NCI-H2029 (cell line): ENCODE results near the gene IL1RAP.

ENCODE experiments used
- DNase-seq: peaks from one replicate; lab custom pipeline; 2025; lab: John Stamatoyannopoulos, UW

IL1RAP gene

DNA sequence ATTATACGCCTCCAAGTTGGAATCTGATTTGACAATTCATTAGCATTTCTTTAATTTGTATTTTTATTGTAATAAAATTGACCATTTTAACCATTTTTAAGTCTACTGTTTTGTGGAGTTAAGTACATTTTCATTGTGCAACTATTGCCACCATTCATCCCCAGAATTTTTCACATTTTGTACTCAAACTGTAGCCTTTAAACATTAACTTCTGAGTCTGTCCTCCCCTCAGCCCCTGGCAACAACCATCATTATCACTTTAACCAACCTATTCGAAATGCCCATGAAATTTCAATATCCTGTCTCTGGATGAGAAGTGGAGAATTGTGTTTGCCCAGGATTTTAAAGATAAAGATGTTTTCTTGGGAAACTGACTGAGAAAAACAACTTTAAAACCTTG, 27.7 kb downstream of the IL1RAP start:
- DNase-seq = no peak

GRCh38 chr3:190542846-190543245, 29.0 kb downstream of the IL1RAP start:
- DNase-seq = no peak

- DNase-seq = no peak
These were observed 29.8 kb downstream of the IL1RAP start for GRCh38 chr3:190543671-190544070.

DNA sequence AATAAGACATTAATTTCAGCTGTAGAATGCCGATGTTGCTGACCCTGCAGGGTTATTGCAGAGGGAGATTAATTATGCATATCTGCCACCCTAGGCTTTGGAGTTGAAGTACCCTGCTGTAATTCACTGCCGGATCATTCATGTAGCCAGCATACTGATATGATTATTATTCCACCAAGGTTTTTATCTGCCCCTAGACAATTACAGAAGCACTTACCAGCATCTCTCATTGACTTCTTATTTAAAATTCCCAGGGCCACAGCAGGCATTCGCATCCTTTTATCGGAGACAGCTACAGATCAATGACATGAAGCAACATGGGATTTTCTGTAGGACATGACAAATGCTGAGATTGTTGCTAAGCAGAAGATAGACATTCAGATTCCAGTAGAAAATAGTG, 31.3 kb downstream of the IL1RAP start:
- DNase-seq = no peak

GRCh38 chr3:190546881-190547510, 33.1 kb downstream of the IL1RAP start:
- DNase-seq = no peak

DNA sequence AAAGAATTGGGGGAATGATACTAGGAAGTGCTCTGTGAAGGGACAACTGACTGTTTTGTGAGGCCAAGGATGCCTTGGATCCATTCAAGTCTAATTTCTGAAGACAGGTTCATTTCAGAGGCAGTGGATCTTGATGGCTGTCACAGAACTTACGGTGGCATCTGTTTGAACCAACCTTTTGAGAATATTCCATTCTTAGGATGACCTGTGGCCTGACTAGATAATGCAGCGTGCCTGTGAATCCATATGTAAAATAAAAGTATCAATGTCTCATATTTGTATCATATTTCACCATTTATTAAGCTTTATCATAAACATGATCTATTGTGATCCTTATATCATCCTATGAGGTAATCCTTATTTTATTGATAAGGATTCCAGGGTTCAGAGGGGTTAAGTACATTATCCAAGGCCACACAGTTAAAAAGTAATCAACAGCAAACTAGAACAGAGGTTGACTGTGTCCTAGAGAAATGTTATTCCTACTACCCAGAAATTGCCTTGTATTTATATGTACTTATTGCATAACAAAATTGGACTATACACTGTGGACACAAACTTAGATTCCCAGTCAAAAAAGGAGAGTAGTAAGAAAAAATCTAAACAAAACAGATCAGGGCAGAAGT, 34.3 kb downstream of the IL1RAP start:
- no peak for DNase-seq

DNA sequence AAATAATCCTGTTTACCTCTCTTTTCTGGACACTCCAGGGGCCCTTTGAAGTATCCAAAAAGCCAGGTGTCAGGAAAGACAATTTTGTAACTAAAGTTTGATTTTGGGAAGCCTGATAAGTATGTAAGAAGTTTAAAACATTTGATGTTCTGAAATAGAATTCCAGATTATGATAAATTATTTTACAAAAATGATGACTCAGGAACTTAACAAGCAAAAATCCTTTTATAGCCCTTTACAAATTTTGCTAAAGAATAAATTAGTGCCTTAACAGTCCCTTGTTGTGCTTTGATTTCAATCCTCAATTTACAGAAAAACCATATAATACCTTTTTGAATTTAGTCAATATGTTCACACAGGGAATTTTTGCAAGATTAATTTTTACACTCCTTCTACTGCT, 38.1 kb downstream of the IL1RAP start:
- no peak for DNase-seq

- no peak for DNase-seq
These were observed 39.3 kb downstream of the IL1RAP start for GRCh38 chr3:190552969-190553759.

GRCh38 chr3:190554197-190554596, 40.3 kb downstream of the IL1RAP start:
- DNase-seq = no peak

DNA sequence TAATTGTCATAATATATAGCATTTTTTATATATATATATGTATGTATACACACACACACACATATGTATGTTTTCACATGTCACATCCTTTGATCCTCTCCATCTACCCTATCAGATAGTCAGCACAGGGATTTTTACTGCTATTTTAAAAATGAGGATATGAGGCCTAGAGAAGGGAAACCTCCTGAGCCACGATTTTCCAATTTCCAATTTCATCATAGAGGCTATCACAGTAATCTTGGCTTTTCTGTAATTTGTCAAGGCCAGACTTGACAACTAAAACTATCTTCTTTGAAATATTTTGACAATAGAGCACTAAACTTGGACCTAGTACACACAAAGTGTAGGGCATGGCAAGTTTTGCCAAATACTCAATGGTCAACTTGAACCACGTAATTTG, 42.5 kb downstream of the IL1RAP start:
- no peak for DNase-seq

GRCh38 chr3:190557296-190557695, 43.4 kb downstream of the IL1RAP start:
- DNase-seq = no peak

GRCh38 chr3:190558316-190558715, 44.4 kb downstream of the IL1RAP start:
- DNase-seq = no peak

- DNase-seq = no peak
These were observed 44.9 kb downstream of the IL1RAP start for GRCh38 chr3:190558796-190559195.

DNA sequence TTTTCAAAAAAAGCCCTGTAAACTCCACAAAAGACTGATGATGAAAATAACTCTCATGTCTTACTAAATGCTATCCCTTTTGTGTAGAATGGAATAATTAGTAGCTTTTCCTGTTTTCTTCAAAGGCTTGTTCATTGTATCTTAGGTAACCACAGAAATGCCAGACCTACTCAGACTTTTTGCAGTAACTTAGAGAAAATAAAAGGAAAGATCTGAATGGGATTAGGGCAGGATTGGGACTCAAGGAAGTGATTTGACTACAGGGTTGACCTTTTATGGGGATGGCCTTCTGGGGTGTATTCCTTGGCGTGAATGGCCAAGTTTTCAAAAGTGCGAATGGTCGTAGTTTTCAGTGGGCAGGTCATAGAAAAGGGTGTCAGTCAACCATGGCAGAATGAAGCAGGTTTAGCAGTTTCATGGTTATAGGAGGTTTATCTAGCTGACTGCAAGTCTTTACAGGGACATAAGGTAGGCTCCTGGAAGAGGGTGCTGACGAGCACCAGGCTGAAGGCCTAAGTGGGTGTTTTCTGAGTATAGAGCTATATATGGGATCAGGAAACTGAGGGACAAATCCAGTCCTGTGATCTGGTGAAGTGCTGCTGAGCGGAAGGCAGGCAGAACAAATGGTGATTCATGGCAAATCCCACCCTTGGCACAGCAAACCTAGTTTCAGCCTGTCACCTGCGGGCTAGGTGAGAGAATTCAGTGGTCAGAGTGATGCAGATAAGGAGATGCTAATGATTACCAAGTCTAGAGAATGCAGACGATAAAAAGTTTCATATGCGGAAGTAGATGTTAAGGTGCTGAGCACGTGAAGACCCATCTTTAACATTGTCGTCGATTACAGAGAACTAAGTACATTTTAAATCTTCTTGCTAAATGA, 46.4 kb downstream of the IL1RAP start:
- DNase-seq = no peak

- no peak for DNase-seq
These were observed 49.1 kb downstream of the IL1RAP start for GRCh38 chr3:190562866-190563510.

DNA sequence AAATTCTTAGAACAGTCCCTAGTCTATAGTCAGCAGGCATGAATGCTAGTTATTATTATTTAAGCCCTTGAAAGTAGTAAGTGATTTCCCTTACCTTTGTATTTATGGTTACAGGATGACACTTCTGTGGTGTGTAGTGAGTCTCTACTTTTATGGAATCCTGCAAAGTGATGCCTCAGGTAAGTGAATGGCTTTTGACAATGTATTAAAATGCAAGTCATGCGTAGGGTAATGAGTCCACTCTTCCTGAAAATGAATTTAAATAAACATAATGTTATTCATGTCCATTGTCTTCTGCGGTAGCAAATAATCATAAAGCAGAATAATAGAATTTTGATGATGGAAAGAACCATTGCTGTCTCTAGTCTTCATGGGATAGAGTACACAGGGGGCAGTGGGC, 50.3 kb downstream of the IL1RAP start:
- DNase-seq = no peak

DNA sequence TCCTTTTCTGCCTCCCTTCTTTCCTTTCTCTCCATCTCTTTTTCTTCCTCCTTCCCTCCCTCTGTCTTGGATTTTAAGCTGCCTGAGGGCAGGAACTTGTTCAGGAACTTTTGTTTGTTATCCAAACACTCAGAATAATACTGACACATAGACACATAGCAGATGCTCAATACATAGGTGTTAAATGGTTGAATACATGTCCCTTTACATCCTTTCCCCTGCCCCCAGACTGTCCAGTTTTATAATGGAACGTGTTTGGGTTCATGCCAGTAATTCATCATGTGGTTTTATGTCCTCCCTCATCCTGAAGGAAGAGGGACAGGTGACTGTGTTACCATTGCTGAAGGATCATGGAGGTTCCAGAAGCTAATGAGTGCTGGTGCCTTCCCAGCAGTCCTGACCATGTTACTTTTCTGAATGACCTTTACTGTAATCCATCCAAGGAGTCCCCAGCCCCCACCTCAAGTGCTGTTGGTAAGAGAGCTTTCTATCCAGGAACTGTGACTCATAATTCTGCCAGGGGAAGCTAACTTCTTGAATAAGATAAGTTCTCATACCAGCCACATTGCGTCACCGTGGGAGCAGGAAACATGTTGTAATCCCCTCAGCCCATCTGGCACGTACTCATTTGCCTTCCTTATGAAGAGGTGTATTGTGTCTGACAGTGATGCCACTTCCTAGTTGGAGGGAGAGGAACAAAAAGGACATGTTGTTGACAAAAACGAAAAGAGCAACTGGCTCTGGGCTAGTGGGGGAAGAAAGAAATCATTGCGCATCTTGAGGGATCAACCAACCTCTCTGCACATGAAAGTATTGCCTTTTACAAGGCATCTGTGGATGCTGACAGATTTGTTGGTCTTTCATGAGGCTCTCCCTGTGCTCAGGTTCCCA, 52.4 kb downstream of the IL1RAP start:
- DNase-seq = no peak

- no peak for DNase-seq
These were observed 54.2 kb downstream of the IL1RAP start for GRCh38 chr3:190568036-190568435.

- DNase-seq = no peak
These were observed 60.6 kb downstream of the IL1RAP start for GRCh38 chr3:190574473-190574872.

DNA sequence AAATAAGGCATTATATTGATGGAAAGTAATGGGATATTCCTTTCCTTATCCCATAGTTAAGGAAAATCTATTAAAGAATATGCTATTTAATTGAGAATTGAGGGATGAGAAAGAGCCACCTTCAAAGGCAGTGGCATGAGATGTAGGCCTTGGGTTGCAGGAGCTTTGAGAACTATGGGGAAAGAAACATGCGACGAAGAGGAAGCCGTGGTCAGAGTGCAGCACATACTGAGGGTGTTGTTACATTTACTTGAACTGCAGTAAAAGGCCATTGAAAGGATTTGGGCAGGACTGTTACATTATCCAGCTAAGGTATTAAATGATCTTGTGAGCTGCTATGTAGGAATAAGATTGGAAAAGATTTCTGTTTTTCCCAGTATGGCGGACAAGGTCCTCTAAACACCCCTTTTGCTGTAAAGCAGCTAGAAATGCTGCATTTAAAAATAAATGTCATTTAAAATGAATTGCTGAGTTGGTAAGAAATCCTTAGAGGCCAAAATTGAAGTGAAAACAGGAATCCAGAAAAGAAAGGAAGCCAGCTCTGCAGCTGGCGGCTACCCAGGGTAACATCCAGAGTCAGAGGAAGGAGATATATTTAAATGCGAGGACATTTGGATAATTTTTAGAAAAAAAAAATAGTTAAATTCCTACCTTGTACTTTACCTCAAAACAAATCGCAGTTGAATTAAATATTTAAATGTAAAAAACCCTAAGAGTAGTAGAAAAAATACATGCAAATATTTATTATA, 61.7 kb downstream of the IL1RAP start:
- no peak for DNase-seq
